Neural progenitor cell (in vitro differentiated cells): ENCODE data around the gene UBTD1. TPM values are rescaled to one million over a fixed set of nuclear protein-coding genes. Genes with fewer than 3 reads are reported as not detected.

Experiments
- DNase-seq: peaks from one replicate; pipeline ENCODE4 v3.0.0-alpha.2; 2016; ENCODE audit warnings: low spot score
- H2AFZ ChIP-seq: fragments of 200-600 bp; sonication (generic); replicated peaks from 2 replicates; pipeline ENCODE4 v1.6.1; 2016; ENCODE audit warnings: antibody characterized with exemption
- H3F3A ChIP-seq: fragments of 200-600 bp; sonication (generic); 2 replicates; pipeline ENCODE4 v1.6.1; 2016; ENCODE audit warnings: antibody characterized with exemption, low read depth
- H3K27ac ChIP-seq: fragments of 200-600 bp; sonication (generic); 2 replicates; pipeline ENCODE4 v1.5.1; 2016; ENCODE audit warnings: mild to moderate bottlenecking
- H3K27me3 ChIP-seq: fragments of 200-600 bp; sonication (generic); 2 replicates; pipeline ENCODE4 v1.6.1; 2016; ENCODE audit warnings: mild to moderate bottlenecking, moderate library complexity
- H3K36me3 ChIP-seq: fragments of 200-600 bp; sonication (generic); 2 replicates; pipeline ENCODE4 v1.5.1; 2016
- H3K4me1 ChIP-seq: fragments of 200-600 bp; sonication (generic); 2 replicates; pipeline ENCODE4 v1.6.1; 2016; ENCODE audit warnings: mixed run types
- H3K4me2 ChIP-seq: fragments of 200-600 bp; sonication (generic); 2 replicates; pipeline ENCODE4 v1.6.1; 2016
- H3K4me3 ChIP-seq: fragments of 200-600 bp; sonication (generic); 2 replicates; pipeline ENCODE4 v1.5.1; 2016
- H3K79me2 ChIP-seq: fragments of 200-600 bp; sonication (generic); 2 replicates; pipeline ENCODE4 v1.6.1; 2016; ENCODE audit warnings: low read depth
- H3K9ac ChIP-seq: fragments of 200-600 bp; sonication (generic); 2 replicates; pipeline ENCODE4 v1.6.1; 2016
- H3K9me3 ChIP-seq: fragments of 200-600 bp; sonication (generic); 2 replicates; pipeline ENCODE4 v1.5.1; 2016; ENCODE audit warnings: low read depth
- H4K20me1 ChIP-seq: fragments of 200-600 bp; sonication (generic); 2 replicates; pipeline ENCODE4 v1.6.1; 2016; ENCODE audit warnings: low read depth
- H3K27ac Mint-ChIP-seq: 3 replicates; pipeline ENCODE4 v1.8.0; 2021; ENCODE audit warnings: mixed read lengths
- H3K27me3 Mint-ChIP-seq: 2 replicates; pipeline ENCODE4 v1.8.0; 2022; ENCODE audit warnings: low read depth, mild to moderate bottlenecking, inconsistent platforms, moderate library complexity, mixed read lengths; ENCODE audit not compliant: insufficient read depth
- H3K36me3 Mint-ChIP-seq: 3 replicates; pipeline ENCODE4 v1.8.0; 2021; ENCODE audit warnings: mixed read lengths
- H3K4me1 Mint-ChIP-seq: 3 replicates; pipeline ENCODE4 v1.8.0; 2021; ENCODE audit warnings: mixed read lengths
- H3K4me3 Mint-ChIP-seq: 3 replicates; pipeline ENCODE4 v1.8.0; 2021; ENCODE audit warnings: mild to moderate bottlenecking, moderate library complexity, mixed read lengths
- H3K9me3 Mint-ChIP-seq: 3 replicates; pipeline ENCODE4 v1.8.0; 2020; ENCODE audit warnings: mixed read lengths
- EZH2 ChIP-seq: fragments of 200-600 bp; sonication (generic); IDR thresholded peaks from 2 replicates; pipeline ENCODE4 v1.6.1; 2017; ENCODE audit warnings: antibody characterized with exemption, mild to moderate bottlenecking, moderate library complexity
- EZH2phosphoT487 ChIP-seq: fragments of 200-600 bp; sonication (generic); IDR thresholded peaks from 2 replicates; pipeline ENCODE4 v1.6.1; 2017; ENCODE audit warnings: antibody characterized with exemption
- total RNA-seq: library from RNA; depleted of rRNA; stranded (reverse); fragments of >200 nt; gene quantifications from 2 replicates; pipeline ENCODE4 v1.2.3, GENCODE V29; 2015; ENCODE audit warnings: low replicate concordance
- TF ChIP-seq, protein P1 (sequence below): fragments of 200-600 bp; sonication (generic); IDR thresholded peaks from 2 replicates; pipeline ENCODE4 v1.5.1; 2017; ENCODE audit warnings: antibody characterized with exemption, mild to moderate bottlenecking

UBTD1 gene
- total RNA-seq, 1 donor from 2014 or later = 4.7 TPM

DNA sequence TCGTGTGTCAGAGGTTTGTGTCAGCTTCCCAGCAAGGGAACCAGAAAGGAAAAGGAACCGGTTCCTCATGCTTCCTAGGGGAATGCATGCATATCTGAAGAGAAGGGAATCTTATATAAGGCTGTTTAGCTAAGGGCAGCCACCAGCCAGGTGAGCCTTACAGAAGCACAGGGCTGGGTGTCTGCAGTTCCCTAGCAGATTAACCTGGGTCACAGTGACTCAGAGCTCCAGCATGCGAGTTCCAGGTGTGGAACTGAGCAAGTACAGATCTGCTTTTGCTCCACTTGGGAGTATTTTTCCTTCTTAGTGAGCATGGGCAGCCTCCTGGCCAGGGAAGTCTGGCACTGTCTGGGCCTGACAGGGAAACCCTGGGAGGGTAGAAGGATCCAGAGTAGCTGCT, 72.9 kb downstream of the UBTD1 start:
- H3K4me3 Mint-ChIP-seq = no peak overlapping the region

DNA sequence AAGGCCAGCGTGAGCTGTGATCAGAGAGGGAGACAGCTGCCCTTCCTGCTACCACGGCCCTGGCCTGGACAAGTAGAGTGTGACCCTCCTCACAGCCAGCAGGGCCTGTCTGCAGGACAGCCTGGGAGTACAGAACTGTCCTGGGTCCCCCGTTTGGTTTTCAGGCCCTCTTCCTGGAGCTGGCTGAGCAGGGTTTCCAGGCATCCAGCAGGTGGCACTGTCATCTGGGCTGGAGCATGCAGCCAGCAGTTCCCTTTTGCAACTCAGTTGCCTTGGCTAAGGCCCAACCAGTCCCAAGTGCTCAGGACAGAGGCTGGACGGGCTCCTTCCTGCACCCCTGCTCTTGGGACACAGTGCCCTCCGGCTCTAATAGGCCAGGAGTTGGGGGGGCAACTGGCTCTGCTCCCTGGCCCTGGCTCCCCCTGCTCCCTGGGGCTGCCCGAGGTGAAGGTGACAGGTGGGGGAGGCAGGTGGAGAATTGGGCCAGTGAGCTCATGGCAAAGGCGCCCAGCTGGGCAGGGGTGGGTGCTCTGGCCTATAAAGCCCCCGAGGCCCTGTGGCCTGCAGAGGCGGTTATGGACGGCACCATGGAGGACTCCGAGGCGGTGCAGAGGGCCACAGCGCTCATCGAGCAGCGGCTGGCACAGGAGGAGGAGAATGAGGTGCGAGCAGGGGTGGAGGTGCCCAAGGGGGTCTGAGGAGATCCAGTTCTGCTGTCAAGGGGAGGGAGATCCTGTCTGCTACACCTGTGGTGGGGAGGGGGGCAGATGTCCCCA, 73.7 kb downstream of the UBTD1 start, which contains the start of gene ANKRD2:
Gene ANKRD2, plus strand, starts transcription at position 566 of the 776 bp plus-strand sequence. Its CDS starts 10 bp downstream, at position 576.
- Mint-ChIP-seq H3K27me3 (peaks cover 4% of the 10 kb centered on the region), H3K4me1 (peaks cover 3% of the 10 kb centered on the region), H3K9me3 (no peaks in the 10 kb centered on the region), H3K36me3 (no peaks in the 10 kb centered on the region), H3K27ac (peak within 1 kb of the TSS; percentile 18), H3K4me3 (peak within 1 kb of the TSS; percentile 46)
- Histone ChIP-seq H3F3A (no peaks in the 10 kb centered on the region), H4K20me1 (no peaks in the 10 kb centered on the region), H3K9me3 (no peaks in the 10 kb centered on the region), H2AFZ (no peak within 1 kb of the TSS), H3K27me3 (no peaks in the 10 kb centered on the region), H3K4me3 (no peak within 1 kb of the TSS), H3K9ac (no peak within 1 kb of the TSS), H3K27ac (no peak within 1 kb of the TSS), H3K4me2 (no peak within 1 kb of the TSS), H3K36me3 (no peaks in the 10 kb centered on the region), H3K79me2 (no peaks in the 10 kb centered on the region), H3K4me1 (no peaks in the 10 kb centered on the region)
- DNase-seq = peak; percentile 84
- TF ChIP-seq EZH2 (no peak), EZH2phosphoT487 (no peak)
- TF ChIP-seq, protein P1, sequence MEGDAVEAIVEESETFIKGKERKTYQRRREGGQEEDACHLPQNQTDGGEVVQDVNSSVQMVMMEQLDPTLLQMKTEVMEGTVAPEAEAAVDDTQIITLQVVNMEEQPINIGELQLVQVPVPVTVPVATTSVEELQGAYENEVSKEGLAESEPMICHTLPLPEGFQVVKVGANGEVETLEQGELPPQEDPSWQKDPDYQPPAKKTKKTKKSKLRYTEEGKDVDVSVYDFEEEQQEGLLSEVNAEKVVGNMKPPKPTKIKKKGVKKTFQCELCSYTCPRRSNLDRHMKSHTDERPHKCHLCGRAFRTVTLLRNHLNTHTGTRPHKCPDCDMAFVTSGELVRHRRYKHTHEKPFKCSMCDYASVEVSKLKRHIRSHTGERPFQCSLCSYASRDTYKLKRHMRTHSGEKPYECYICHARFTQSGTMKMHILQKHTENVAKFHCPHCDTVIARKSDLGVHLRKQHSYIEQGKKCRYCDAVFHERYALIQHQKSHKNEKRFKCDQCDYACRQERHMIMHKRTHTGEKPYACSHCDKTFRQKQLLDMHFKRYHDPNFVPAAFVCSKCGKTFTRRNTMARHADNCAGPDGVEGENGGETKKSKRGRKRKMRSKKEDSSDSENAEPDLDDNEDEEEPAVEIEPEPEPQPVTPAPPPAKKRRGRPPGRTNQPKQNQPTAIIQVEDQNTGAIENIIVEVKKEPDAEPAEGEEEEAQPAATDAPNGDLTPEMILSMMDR = peak; percentile 88

More for the DNA sequence above, 72.9 kb downstream of the UBTD1 start:
- H3K4me1 ChIP-seq = no peaks in the 10 kb centered on the region
- Mint-ChIP-seq H3K4me1 (peaks cover 3% of the 10 kb centered on the region), H3K9me3 (no peaks in the 10 kb centered on the region), H3K27me3 (peaks cover 4% of the 10 kb centered on the region), H3K36me3 (no peaks in the 10 kb centered on the region), H3K27ac (no peak overlapping the region)
- H3K9ac ChIP-seq = no peak overlapping the region
- H3K9me3 ChIP-seq = no peaks in the 10 kb centered on the region
- no peak overlapping the region for H3K4me2 ChIP-seq
- TF ChIP-seq EZH2phosphoT487 = no peak
- TF ChIP-seq, protein P1 = no peak
- TF ChIP-seq EZH2 = no peak
- no peak overlapping the region for H2AFZ ChIP-seq
- no peaks in the 10 kb centered on the region for H3K36me3 ChIP-seq
- H3K27me3 ChIP-seq = no peaks in the 10 kb centered on the region
- no peaks in the 10 kb centered on the region for H3F3A ChIP-seq
- H3K4me3 ChIP-seq = no peak overlapping the region
- H3K27ac ChIP-seq = no peak overlapping the region
- DNase-seq = no peak
- H4K20me1 ChIP-seq = no peaks in the 10 kb centered on the region
- no peaks in the 10 kb centered on the region for H3K79me2 ChIP-seq

DNA sequence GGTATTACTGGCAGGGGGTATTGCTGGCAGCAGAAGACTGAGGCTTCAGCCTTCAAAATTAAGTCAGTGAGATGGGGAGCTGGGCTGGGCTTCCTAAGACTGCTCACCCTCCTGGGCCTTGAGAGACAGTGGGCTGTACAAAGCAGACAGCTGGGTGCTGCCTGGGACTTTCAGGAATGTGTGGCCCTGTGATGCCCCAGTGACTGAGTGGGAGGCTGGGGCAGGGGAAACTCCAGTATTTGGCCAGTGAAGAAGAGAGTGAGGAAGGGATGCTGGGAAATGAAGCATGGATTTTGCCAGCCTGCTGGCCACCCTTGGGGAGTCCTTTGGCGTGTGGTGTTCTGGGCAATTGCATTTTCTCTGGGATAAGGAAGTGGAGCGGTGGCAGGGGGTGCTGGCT, 74.3 kb downstream of the UBTD1 start:
- TF ChIP-seq EZH2 = no peak
- TF ChIP-seq EZH2phosphoT487 = no peak
- TF ChIP-seq, protein P1 = no peak
- peaks cover 3% of the 10 kb centered on the region for H3K4me1 Mint-ChIP-seq
- H3K4me3 ChIP-seq = no peak overlapping the region
- no peaks in the 10 kb centered on the region for H4K20me1 ChIP-seq
- no peak overlapping the region for H3K27ac ChIP-seq
- no peaks in the 10 kb centered on the region for H3K79me2 ChIP-seq
- DNase-seq = no peak
- H3K4me1 ChIP-seq = no peaks in the 10 kb centered on the region
- no peak overlapping the region for H2AFZ ChIP-seq
- H3K36me3 Mint-ChIP-seq = no peaks in the 10 kb centered on the region
- H3K9ac ChIP-seq = no peak overlapping the region
- H3K27me3 ChIP-seq = no peaks in the 10 kb centered on the region
- H3K9me3 Mint-ChIP-seq = no peaks in the 10 kb centered on the region
- H3K27ac Mint-ChIP-seq = peak overlapping the region; percentile 18
- no peaks in the 10 kb centered on the region for H3K36me3 ChIP-seq
- no peak overlapping the region for H3K4me2 ChIP-seq
- H3F3A ChIP-seq = no peaks in the 10 kb centered on the region
- H3K4me3 Mint-ChIP-seq = peak overlapping the region; percentile 46
- no peaks in the 10 kb centered on the region for H3K9me3 ChIP-seq
- peaks cover 4% of the 10 kb centered on the region for H3K27me3 Mint-ChIP-seq
